Activated CD4-positive, alpha-beta T cell treated with anti-CD3 and anti-CD28 coated beads for 1 hour (primary cell): ENCODE data around the gene PCDHGC3.

Source experiments
- DNase-seq: peaks from one replicate; pipeline ENCODE4 v3.0.0-alpha.2; 2020

The PCDHGC3 gene

DNA sequence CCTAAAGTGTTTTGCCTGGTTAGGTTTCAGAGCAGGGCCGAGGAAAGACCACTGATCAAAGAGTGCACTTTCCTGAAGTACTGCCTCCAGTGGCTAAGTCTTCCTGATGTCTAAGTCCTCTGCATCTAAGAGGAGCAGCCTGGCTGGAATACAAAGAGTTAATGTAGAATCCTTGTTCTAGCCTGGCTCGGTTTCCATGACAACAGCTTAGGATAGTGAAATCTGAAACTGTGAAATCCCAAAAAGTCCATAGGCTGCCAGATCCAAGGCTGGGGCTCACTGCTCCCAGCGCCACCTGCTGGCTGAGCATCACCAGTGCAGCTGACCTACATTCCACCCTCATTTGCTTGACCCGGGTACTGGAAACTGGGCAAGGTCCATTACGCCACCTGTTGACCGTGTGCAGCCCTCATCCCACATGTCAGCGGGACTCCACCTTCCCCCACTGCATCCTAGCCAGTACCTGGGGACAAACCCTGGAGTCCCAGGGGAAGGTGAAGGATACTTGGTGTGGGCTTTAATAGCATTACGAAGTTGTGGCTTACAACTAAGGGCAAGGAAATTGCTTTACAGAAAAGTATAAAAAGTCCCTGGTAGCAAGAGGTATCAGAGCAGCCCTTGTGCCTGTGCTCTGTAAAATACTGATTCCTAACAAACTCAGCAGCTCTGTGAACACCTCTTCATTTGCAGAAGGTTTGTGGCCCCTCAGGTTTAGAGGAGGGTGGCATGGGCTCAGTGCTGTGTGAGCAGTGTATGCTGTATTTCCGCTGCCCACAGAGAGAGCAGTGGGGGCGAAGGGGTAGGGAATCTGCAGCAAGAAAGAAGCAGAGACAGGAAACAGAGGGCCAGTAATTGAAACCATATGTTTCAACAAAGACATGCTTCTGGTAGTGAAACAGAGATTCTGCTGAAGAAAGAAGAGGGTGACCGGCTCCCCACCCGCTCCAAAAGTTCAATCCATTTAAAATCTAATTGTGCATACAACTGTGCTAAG is 49.1 kb downstream of the PCDHGC3 start:
- DNase-seq, result peak; percentile 42

DNA sequence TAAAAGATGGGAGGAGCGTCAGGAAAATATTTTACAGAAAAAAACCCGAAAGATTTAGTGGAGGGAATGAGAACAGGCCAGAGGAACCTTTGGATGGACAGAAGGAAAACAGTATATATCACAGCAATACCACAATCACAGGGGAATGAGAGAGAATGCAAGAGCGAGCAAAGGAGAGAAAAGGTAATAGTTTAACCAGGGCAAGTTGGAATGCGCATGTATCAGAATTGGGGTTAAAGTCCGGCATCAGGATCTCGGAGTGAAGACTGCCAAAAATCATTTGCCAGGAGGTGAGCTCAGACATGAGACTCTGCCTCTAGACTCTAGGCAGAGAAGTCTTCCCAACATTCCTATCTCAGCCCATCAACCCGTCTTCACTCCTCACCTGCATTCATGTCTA is 49.9 kb downstream of the PCDHGC3 start:
- no peak for DNase-seq

DNA sequence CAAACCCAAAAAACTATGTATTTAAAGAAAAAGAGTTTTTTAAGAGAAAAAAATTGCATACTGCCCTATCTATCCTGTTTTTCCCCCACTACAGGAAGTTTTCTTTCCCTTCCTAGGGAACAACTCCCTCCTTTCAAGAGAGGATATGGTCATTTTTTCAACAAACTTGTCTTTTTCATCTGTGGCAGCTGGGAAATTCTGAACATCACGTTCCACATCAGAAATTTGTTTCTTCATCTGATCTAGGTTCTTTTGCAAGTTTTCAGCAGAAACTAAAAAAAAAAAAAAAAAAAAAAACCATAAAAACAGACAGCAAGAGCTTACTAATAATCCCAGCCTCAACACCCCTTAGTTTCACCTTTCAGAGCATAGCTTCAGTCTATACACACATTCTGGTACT is 51.7 kb downstream of the PCDHGC3 start:
- no peak for DNase-seq
